AG04450 (cell line): Measurements from ENCODE around the gene ATXN8OS. TPM values are rescaled to one million over a fixed set of nuclear protein-coding genes. Genes with fewer than 3 reads are reported as not detected.
"Not testable (repeated sequence)": the region's sequence is repeated elsewhere in the genome, so short reads cannot be mapped to it uniquely, and the experiment has no call there.

Experiments
- CTCF ChIA-PET: fragments of 300-600, 350-600 bp; formaldehyde crosslinking; extraction: SDS; loops from one replicate; lab custom pipeline; 2022; ENCODE audit warnings: antibody characterized with exemption, inconsistent platforms; lab: Charles Lee
- POLR2A ChIA-PET: fragments of 350-600 bp; formaldehyde crosslinking; extraction: SDS; loops from one replicate; lab custom pipeline; 2021; ENCODE audit warnings: antibody characterized with exemption, inconsistent platforms; lab: Yijun Ruan, JAX
- DNase-seq: peaks from one replicate; pipeline ENCODE4 v3.0.0-alpha.2; 2011; ENCODE audit warnings: low read depth, low spot score
- H3K27ac ChIP-seq: one replicate; pipeline ENCODE4 v1.5.1; 2012; ENCODE audit warnings: low read depth, low read length, control low read depth
- H3K27me3 ChIP-seq: one replicate; pipeline ENCODE4 v1.6.0; 2012; ENCODE audit warnings: low read length; ENCODE audit not compliant: control insufficient read depth, insufficient read depth
- H3K4me3 ChIP-seq: 2 replicates; pipeline ENCODE4 v1.5.1; 2011; ENCODE audit warnings: mild to moderate bottlenecking, low read depth, low read length, control low read depth
- H3K9me3 ChIP-seq: 2 replicates; pipeline ENCODE4 v1.5.1; 2012; ENCODE audit warnings: low read length; ENCODE audit not compliant: control insufficient read depth, insufficient read depth
- polyA plus RNA-seq: library from polyadenylated mRNA; depleted of rRNA; stranded (reverse); fragments of >200 nt; gene quantifications from 2 replicates; pipeline ENCODE4 v1.2.3, GENCODE V29; 2011
- TF ChIP-seq, protein P1 (sequence below): IDR thresholded peaks from 2 replicates; pipeline ENCODE4 v1.5.1; 2011; ENCODE audit warnings: low read depth, low read length, control low read depth, inconsistent platforms

The ATXN8OS gene
- polyA plus RNA-seq, 1 experiment: not detected

DNA sequence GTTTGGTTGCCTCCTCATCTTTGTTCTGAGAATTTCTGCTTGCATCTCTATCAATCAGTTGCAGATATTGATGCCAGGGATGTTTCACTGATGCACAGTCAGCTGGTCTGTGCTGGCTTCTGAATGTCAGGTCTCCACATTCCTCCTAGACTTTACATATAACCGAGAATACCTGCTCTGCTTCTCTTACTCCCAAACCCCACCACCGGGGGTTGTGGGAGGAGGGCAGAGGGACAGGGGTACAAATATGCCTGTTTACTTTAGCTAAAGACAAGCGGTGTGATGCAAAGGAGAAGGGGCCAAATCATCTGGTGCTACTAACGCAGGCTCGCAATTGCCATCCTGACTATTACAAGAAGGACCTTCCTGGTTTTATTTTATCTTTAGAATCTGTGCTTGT, 18.1 kb downstream of the ATXN8OS start:
- H3K27me3 ChIP-seq: no peaks in the 10 kb centered on the region
- H3K4me3 ChIP-seq: no peak overlapping the region
- H3K27ac ChIP-seq: no peak overlapping the region
- CTCF ChIA-PET: no interaction called here
- H3K9me3 ChIP-seq: no peaks in the 10 kb centered on the region; the same call in 1 of the 2 replicates
- POLR2A ChIA-PET: no interaction called here
- DNase-seq: no peak
- TF ChIP-seq, protein P1, sequence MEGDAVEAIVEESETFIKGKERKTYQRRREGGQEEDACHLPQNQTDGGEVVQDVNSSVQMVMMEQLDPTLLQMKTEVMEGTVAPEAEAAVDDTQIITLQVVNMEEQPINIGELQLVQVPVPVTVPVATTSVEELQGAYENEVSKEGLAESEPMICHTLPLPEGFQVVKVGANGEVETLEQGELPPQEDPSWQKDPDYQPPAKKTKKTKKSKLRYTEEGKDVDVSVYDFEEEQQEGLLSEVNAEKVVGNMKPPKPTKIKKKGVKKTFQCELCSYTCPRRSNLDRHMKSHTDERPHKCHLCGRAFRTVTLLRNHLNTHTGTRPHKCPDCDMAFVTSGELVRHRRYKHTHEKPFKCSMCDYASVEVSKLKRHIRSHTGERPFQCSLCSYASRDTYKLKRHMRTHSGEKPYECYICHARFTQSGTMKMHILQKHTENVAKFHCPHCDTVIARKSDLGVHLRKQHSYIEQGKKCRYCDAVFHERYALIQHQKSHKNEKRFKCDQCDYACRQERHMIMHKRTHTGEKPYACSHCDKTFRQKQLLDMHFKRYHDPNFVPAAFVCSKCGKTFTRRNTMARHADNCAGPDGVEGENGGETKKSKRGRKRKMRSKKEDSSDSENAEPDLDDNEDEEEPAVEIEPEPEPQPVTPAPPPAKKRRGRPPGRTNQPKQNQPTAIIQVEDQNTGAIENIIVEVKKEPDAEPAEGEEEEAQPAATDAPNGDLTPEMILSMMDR: no peak

DNA sequence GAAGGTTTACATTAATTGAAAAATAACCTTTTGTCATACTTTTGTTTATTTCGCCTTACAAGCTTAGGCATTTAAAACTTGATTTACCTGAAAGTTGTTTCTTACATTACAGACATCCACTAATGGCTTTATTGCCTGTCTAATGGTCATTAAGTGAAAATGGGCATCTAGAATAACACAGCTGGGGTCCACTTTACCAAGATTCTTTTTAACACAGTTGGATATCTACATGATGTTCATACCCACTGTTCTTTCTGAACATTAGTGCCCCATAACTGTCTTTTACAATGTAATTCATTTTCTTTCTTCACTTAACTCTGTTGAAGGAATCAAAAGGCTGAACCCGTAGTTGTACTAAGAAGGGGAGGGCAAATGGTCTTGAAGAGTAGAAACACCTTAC, 20.5 kb downstream of the ATXN8OS start:
- TF ChIP-seq, protein P1: no peak
- Histone ChIP-seq H3K9me3 (no peaks in the 10 kb centered on the region; the same call in 1 of the 2 replicates), H3K27ac (no peak overlapping the region), H3K4me3 (no peak overlapping the region), H3K27me3 (no peaks in the 10 kb centered on the region)
- ChIA-PET POLR2A (no interaction called here), CTCF (interaction anchor here (0.6 kb wide), 1 partner anchor 1110 kb away, joined by 4 read pairs; no protein-coding TSS in a partner anchor)
- DNase-seq: no peak

DNA sequence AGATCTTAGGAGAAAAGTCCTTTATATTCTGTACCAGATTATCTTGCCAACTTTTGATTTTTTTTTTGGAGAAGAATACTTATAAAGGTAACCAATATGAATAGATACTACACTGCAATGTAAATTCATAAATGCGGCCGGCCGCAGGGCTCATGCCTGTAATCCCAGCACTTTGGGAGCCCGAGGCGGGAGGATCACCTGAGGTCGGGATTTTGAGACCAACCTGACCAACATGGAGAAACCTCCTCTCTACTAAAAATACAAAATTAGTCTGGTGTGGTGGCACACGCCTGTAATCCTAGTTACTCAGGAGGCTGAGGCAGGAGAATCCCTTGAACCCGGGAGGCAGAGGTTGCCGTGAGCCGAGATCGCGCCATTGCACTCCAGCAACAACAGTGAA, 35.0 kb downstream of the ATXN8OS start:
- POLR2A ChIA-PET, H3K9me3 ChIP-seq, H3K4me3 ChIP-seq, DNase-seq, CTCF ChIA-PET, H3K27ac ChIP-seq, H3K27me3 ChIP-seq: not testable (repeated sequence)

DNA sequence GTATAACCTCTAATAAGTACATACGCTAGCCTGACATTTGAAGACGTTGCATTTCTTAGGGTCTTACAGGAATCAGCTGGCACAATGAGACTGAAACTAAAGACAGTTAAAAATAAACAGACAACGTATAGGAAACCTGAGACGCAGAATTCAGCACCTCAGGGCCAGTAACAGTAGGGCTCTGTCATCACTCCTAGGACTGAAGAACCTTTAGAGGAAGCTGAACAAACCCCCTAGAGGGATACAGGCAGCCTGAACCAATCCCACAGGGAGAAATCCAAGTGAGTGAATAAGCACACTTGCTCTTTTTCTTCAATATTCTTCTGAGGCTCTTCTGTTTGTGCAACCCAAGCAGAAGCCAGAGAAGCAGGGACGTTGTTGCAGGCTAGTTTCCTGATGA, 54.5 kb downstream of the ATXN8OS start:
- H3K9me3 ChIP-seq: no peaks in the 10 kb centered on the region; the same call in 1 of the 2 replicates
- DNase-seq: no peak
- ChIA-PET POLR2A (no interaction called here), CTCF (no interaction called here)
- no peaks in the 10 kb centered on the region for H3K27me3 ChIP-seq
- H3K27ac ChIP-seq: no peak overlapping the region
- TF ChIP-seq, protein P1: no peak
- no peak overlapping the region for H3K4me3 ChIP-seq

DNA sequence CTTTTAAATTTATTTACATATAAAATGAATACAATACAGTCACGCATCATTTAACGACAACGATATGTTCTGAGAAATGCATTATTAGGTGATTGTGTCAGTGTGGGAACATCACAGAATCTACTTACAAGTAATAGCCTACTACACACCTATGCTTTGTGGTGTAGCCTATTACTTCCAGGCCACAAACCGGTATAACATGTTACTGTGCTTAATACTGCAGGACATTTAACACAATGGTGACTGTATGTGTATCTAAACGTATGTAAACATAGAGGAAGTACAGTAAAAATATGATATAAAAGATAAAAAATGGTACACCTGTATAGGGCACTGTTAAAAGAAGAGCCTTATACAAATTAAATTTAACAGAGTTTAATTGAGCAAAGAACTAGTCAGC, 63.1 kb downstream of the ATXN8OS start:
- CTCF ChIA-PET: no interaction called here
- no peak for DNase-seq
- peaks cover 12% of the 10 kb centered on the region for H3K9me3 ChIP-seq

More for the DNA sequence above, 63.1 kb downstream of the ATXN8OS start:
- Histone ChIP-seq H3K4me3 (no peak overlapping the region), H3K27ac (no peak overlapping the region), H3K27me3 (no peaks in the 10 kb centered on the region)
- TF ChIP-seq, protein P1: no peak
- POLR2A ChIA-PET: no interaction called here
